ENCODE data around the gene DYNLL1. TPM values are rescaled to one million over a fixed set of nuclear protein-coding genes. Genes with fewer than 3 reads are reported as not detected.
A peak's percentile ranks its signal among the peaks of the same experiment; 100 is the strongest.

Gene DYNLL1
- polyA plus RNA-seq, 1 donor (not counting 4 experiments of a cell fraction or from before 2014, with no cell fraction given), result 716 TPM

DNA sequence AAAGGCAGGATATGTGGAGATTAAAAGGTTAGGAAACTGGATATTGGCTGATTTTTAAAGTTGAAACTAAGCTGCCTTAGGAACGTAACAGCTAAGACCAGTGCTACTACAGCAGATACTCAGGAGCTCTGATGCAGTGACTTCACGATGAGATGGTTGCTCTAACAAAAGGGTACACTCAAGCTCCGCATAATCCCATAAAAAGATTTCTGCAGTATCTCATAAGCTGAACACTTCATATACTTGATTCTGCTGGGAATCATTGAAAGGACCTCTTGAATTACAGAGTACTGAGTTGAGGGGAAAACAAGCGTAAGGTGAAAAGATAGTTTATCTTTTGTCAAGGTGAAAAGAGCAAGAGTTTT, 41.9 kb downstream of the DYNLL1 start:
- dilution Hi-C loops (cut with MboI; ENCODE audit: extremely low pct_ligation_motif_present, low sequenced_read_pairs), result no loop called here
- Histone ChIP-seq H3K4me3 (ENCODE audit: control insufficient read depth in 2 of 3, extremely low read depth in 1 of 3, insufficient read depth in 2 of 3, low read depth in 1 of 3, low read length in 3 of 3) (no peak overlapping the region), H3K9me3 (ENCODE audit: control insufficient read depth, low read depth, low read length) (no peaks in the 10 kb centered on the region), H3K27me3 (ENCODE audit: control insufficient read depth, extremely low read depth, insufficient read depth, low read length) (no peaks in the 10 kb centered on the region), H3K9me1 (ENCODE audit: control insufficient read depth, extremely low read depth, insufficient read depth, low read length) (peaks cover 3% of the 10 kb centered on the region), H3K36me3 (ENCODE audit: control insufficient read depth in 2 of 2, extremely low read depth in 1 of 2, insufficient read depth in 2 of 2, low read length in 2 of 2) (peaks cover 8 to 22% of the 10 kb centered on the region in 2 experiments), H3K9ac (ENCODE audit: control insufficient read depth, extremely low read depth, insufficient read depth, low read length) (peak overlapping the region; percentile 1), H2AFZ (ENCODE audit: control insufficient read depth, low read length) (no peak overlapping the region), H3K4me2 (ENCODE audit: control insufficient read depth, extremely low read depth, insufficient read depth, low read depth, low read length) (peak overlapping the region; percentile 49), H3K27ac (ENCODE audit: control insufficient read depth, insufficient read depth, low read length) (no peak overlapping the region), H4K20me1 (ENCODE audit: control insufficient read depth, extremely low read depth, insufficient read depth, low read length) (peaks cover 45% of the 10 kb centered on the region), H3K79me2 (ENCODE audit: control insufficient read depth, insufficient read depth, low read length) (peaks cover 87% of the 10 kb centered on the region), H3K4me1 (ENCODE audit: control insufficient read depth, extremely low read depth, insufficient read depth, low read length) (peaks cover 38% of the 10 kb centered on the region)
- no peak for DNase-seq (ENCODE audit: low read depth, low spot score)
- no peak for TF ChIP-seq EZH2 (IDR thresholded peaks at IDR 0.05; ENCODE audit: low read length)
- TF ChIP-seq, protein P1, sequence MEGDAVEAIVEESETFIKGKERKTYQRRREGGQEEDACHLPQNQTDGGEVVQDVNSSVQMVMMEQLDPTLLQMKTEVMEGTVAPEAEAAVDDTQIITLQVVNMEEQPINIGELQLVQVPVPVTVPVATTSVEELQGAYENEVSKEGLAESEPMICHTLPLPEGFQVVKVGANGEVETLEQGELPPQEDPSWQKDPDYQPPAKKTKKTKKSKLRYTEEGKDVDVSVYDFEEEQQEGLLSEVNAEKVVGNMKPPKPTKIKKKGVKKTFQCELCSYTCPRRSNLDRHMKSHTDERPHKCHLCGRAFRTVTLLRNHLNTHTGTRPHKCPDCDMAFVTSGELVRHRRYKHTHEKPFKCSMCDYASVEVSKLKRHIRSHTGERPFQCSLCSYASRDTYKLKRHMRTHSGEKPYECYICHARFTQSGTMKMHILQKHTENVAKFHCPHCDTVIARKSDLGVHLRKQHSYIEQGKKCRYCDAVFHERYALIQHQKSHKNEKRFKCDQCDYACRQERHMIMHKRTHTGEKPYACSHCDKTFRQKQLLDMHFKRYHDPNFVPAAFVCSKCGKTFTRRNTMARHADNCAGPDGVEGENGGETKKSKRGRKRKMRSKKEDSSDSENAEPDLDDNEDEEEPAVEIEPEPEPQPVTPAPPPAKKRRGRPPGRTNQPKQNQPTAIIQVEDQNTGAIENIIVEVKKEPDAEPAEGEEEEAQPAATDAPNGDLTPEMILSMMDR (optimal IDR thresholded peaks at IDR 0.05 in 1 of 3, IDR thresholded peaks at IDR 0.05 in 1 of 3, conservative IDR thresholded peaks at IDR 0.05 in 1 of 3; ENCODE audit: extremely low read depth in 1 of 3, insufficient read depth in 2 of 3, low read length in 3 of 3), result no peak
- no peak for FAIRE-seq

- Histone ChIP-seq H3K27ac (ENCODE audit: control insufficient read depth, insufficient read depth, low read length) (peak overlapping the region; percentile 19), H3K4me3 (ENCODE audit: control insufficient read depth in 2 of 3, extremely low read depth in 1 of 3, insufficient read depth in 2 of 3, low read depth in 1 of 3, low read length in 3 of 3) (peak overlapping the region in 1 of 3 experiments; percentile 4), H3K9me3 (ENCODE audit: control insufficient read depth, low read depth, low read length) (no peaks in the 10 kb centered on the region), H3K36me3 (ENCODE audit: control insufficient read depth in 2 of 2, extremely low read depth in 1 of 2, insufficient read depth in 2 of 2, low read length in 2 of 2) (peaks cover 8 to 22% of the 10 kb centered on the region in 2 experiments), H3K9ac (ENCODE audit: control insufficient read depth, extremely low read depth, insufficient read depth, low read length) (peak overlapping the region; percentile 15), H2AFZ (ENCODE audit: control insufficient read depth, low read length) (no peak overlapping the region), H3K79me2 (ENCODE audit: control insufficient read depth, insufficient read depth, low read length) (peaks cover 93% of the 10 kb centered on the region), H3K4me1 (ENCODE audit: control insufficient read depth, extremely low read depth, insufficient read depth, low read length) (peaks cover 38% of the 10 kb centered on the region), H3K4me2 (ENCODE audit: control insufficient read depth, extremely low read depth, insufficient read depth, low read depth, low read length) (peak overlapping the region; percentile 49), H3K27me3 (ENCODE audit: control insufficient read depth, extremely low read depth, insufficient read depth, low read length) (no peaks in the 10 kb centered on the region), H4K20me1 (ENCODE audit: control insufficient read depth, extremely low read depth, insufficient read depth, low read length) (peaks cover 46% of the 10 kb centered on the region), H3K9me1 (ENCODE audit: control insufficient read depth, extremely low read depth, insufficient read depth, low read length) (peaks cover 3% of the 10 kb centered on the region)
- DNase-seq (ENCODE audit: low read depth, low spot score) (no peak), FAIRE-seq (no peak)
- dilution Hi-C loops (cut with MboI; ENCODE audit: extremely low pct_ligation_motif_present, low sequenced_read_pairs), result no loop called here
- TF ChIP-seq, protein P1 (optimal IDR thresholded peaks at IDR 0.05 in 1 of 3, IDR thresholded peaks at IDR 0.05 in 1 of 3, conservative IDR thresholded peaks at IDR 0.05 in 1 of 3; ENCODE audit: extremely low read depth in 1 of 3, insufficient read depth in 2 of 3, low read length in 3 of 3), result no peak
- no peak for TF ChIP-seq EZH2 (IDR thresholded peaks at IDR 0.05; ENCODE audit: low read length)
These were observed 42.6 kb downstream of the DYNLL1 start for GRCh38 chr12:120538281-120539156.

Measured in keratinocyte (primary cell).